SHP77 treated with DMSO at 0.1 percent for 48 hours (cell line): ENCODE data around the gene MINDY4.

Source experiments
- DNase-seq: peaks from one replicate; lab custom pipeline; 2025; lab: John Stamatoyannopoulos, UW

Gene MINDY4

GRCh38 chr7:30775992-30776391, 4.8 kb downstream of the MINDY4 start:
- DNase-seq: no peak

- no peak for DNase-seq
These were observed 5.8 kb downstream of the MINDY4 start for GRCh38 chr7:30776971-30777370.

- DNase-seq: no peak
These were observed 7.2 kb downstream of the MINDY4 start for GRCh38 chr7:30778255-30779025.

- no peak for DNase-seq
These were observed 8.4 kb downstream of the MINDY4 start for GRCh38 chr7:30779574-30779973.

- DNase-seq: no peak
These were observed 9.7 kb downstream of the MINDY4 start for GRCh38 chr7:30780941-30781340.

GRCh38 chr7:30782690-30783089, 11.5 kb downstream of the MINDY4 start:
- no peak for DNase-seq

GRCh38 chr7:30785786-30786185, 14.6 kb downstream of the MINDY4 start:
- DNase-seq: no peak

- DNase-seq: no peak
These were observed 16.3 kb downstream of the MINDY4 start for GRCh38 chr7:30787486-30787885.

GRCh38 chr7:30788640-30789333, 17.6 kb downstream of the MINDY4 start:
- DNase-seq: no peak

GRCh38 chr7:30789334-30789711, 18.1 kb downstream of the MINDY4 start:
- DNase-seq: no peak

- DNase-seq: no peak
These were observed 19.1 kb downstream of the MINDY4 start for GRCh38 chr7:30790356-30790755.

- no peak for DNase-seq
These were observed 19.9 kb downstream of the MINDY4 start for GRCh38 chr7:30791114-30791513.

GRCh38 chr7:30795161-30795948, 24.1 kb downstream of the MINDY4 start:
- DNase-seq: no peak

- no peak for DNase-seq
These were observed 25.1 kb downstream of the MINDY4 start for GRCh38 chr7:30796105-30796869.

- no peak for DNase-seq
These were observed 26.2 kb downstream of the MINDY4 start for GRCh38 chr7:30797176-30798040.

- no peak for DNase-seq
These were observed 28.2 kb downstream of the MINDY4 start for GRCh38 chr7:30799206-30799975.

GRCh38 chr7:30799976-30800661, 28.9 kb downstream of the MINDY4 start:
- DNase-seq: no peak

- DNase-seq: peak; percentile 25
These were observed 29.6 kb downstream of the MINDY4 start for GRCh38 chr7:30800785-30801252.

- DNase-seq: no peak
These were observed 31.6 kb downstream of the MINDY4 start for GRCh38 chr7:30802812-30803211.
